Measurements from ENCODE around the gene ITPR3. TPM values are rescaled to one million over a fixed set of nuclear protein-coding genes. Genes with fewer than 3 reads are reported as not detected.

The ITPR3 gene
- total and polyA plus RNA-seq, 8 donors, result 70.8 to 147 (median 94.4) TPM

- no peak for ATAC-seq
- no peak overlapping the region for H3K27ac ChIP-seq
Measured at GRCh38 chr6:33639559-33639958, 18.4 kb downstream of the ITPR3 start.

DNA sequence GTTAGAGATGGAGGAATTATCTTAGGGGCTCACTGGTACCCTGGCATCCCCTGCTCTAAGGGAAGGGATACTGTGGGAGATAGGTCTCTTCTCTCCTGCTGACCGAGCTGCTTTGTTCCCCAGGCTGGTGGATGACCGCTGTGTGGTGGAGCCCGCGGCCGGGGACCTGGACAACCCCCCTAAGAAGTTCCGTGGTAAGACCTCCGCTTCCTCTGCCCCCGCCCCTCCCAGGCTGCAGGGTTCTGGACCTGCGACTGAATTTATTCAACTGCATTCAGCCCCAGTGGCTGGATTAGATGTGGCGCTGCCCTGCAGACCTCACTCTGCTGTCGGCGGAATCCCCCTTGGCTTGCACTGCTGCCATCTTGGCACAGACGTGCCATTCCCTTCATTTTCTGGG lies 19.2 kb downstream of the ITPR3 start:
- Histone ChIP-seq H3K9me3 (no peaks in the 10 kb centered on the region), H3K36me3 (peaks cover 0 to 24% of the 10 kb centered on the region in 2 donors), H3K27me3 (peaks cover 0 to 2% of the 10 kb centered on the region in 2 donors), H3K4me3 (no peak overlapping the region), H3K4me1 (peaks cover 4 to 16% of the 10 kb centered on the region in 2 donors), H3K27ac (no peak overlapping the region)
- intact Hi-C loops (cut with DNase I), result no loop called here
- ATAC-seq, result no peak
- TF ChIP-seq, protein P1, sequence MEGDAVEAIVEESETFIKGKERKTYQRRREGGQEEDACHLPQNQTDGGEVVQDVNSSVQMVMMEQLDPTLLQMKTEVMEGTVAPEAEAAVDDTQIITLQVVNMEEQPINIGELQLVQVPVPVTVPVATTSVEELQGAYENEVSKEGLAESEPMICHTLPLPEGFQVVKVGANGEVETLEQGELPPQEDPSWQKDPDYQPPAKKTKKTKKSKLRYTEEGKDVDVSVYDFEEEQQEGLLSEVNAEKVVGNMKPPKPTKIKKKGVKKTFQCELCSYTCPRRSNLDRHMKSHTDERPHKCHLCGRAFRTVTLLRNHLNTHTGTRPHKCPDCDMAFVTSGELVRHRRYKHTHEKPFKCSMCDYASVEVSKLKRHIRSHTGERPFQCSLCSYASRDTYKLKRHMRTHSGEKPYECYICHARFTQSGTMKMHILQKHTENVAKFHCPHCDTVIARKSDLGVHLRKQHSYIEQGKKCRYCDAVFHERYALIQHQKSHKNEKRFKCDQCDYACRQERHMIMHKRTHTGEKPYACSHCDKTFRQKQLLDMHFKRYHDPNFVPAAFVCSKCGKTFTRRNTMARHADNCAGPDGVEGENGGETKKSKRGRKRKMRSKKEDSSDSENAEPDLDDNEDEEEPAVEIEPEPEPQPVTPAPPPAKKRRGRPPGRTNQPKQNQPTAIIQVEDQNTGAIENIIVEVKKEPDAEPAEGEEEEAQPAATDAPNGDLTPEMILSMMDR (IDR thresholded peaks at IDR 0.05), result no peak
- peak in 1 of 4 donors; percentile 71 for DNase-seq

More at GRCh38 chr6:33639559-33639958, 18.4 kb downstream of the ITPR3 start:
- Histone ChIP-seq H3K4me1 (peaks cover 6 to 24% of the 10 kb centered on the region in 2 donors), H3K9me3 (no peaks in the 10 kb centered on the region), H3K4me3 (no peak overlapping the region), H3K27me3 (peaks cover 0 to 10% of the 10 kb centered on the region in 2 donors), H3K36me3 (peaks cover 0 to 24% of the 10 kb centered on the region in 2 donors)
- intact Hi-C loops (cut with DNase I), result no loop called here
- DNase-seq, result no peak
- TF ChIP-seq, protein P1 (IDR thresholded peaks at IDR 0.05), result no peak

DNA sequence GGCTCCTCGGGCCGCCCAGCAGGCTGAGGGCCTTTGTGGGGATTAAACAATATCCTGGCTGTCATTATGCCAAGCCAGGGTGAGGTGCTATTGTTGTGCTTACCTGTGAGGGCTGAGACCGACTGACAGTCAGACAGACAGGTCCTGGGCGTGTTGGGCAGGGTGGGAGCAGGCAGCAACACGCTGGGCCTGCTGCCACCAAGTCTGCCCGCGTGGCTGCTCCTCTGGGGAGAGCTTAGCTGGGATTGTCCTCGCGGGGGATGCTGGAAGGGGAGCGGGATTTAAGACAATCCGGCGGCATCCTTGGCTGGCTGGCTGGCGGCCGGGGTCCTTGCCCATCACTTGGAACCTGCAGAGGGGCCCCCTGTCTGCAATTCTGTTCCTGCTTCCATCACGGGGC lies 20.0 kb downstream of the ITPR3 start:
- Histone ChIP-seq H3K36me3 (peaks cover 0 to 29% of the 10 kb centered on the region in 2 donors), H3K9me3 (no peaks in the 10 kb centered on the region), H3K4me1 (peaks cover 4 to 11% of the 10 kb centered on the region in 2 donors), H3K4me3 (no peak overlapping the region), H3K27ac (no peak overlapping the region), H3K27me3 (no peaks in the 10 kb centered on the region)
- intact Hi-C loops (cut with DNase I), result no loop called here
- TF ChIP-seq, protein P1 (IDR thresholded peaks at IDR 0.05), result no peak
- DNase-seq, result peak in 1 of 4 donors; percentile 71
- no peak for ATAC-seq

DNA sequence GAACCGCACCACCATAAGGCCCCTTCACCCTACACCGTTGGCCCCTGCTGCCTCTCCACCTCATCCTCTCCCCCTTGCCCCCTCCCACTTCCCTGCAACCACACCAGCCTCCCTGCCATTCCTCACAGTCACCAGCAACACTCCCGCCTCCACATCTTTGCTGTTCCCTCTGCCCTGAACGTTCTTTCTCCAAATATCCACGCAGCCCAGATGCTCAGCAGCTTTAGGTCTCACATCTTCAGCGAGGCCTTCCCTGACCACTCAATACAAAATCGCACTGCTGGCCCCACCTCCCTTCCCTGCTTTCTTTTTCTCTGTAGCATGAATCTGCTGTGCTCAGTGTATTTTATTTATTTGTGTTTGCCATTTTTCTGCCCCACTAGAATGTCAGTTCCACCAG lies 20.5 kb downstream of the ITPR3 start:
- Histone ChIP-seq H3K36me3 (peaks cover 0 to 31% of the 10 kb centered on the region in 2 donors), H3K27me3 (no peaks in the 10 kb centered on the region), H3K4me3 (no peak overlapping the region), H3K9me3 (no peaks in the 10 kb centered on the region), H3K27ac (no peak overlapping the region), H3K4me1 (peaks cover 4 to 11% of the 10 kb centered on the region in 2 donors)
- no peak for ATAC-seq
- intact Hi-C loops (cut with DNase I), result no loop called here
- TF ChIP-seq, protein P1 (IDR thresholded peaks at IDR 0.05), result no peak
- no peak for DNase-seq

DNA sequence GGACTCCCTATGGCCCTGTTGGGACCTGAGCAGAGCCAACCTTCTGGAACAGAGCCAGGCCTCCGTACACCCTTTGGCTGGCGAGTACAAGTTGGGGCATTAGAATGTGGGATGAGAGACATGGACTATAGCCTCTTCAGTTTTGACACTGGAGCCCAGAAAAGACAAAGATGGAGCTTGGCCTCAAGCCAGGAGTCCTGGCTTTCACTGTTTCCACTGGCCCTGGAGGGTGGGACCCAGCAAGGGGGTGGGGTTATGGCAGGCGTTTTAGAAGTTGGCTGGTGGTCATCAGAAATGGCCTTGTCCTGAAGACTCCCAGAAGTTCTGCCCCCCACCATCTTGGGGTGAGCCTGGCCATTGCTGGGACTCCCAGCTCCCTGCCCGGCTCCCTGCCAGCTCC lies 21.8 kb downstream of the ITPR3 start:
- H3K4me3 ChIP-seq, result no peak overlapping the region
- peaks cover 0 to 44% of the 10 kb centered on the region in 2 donors for H3K36me3 ChIP-seq
- H3K9me3 ChIP-seq, result no peaks in the 10 kb centered on the region
- ATAC-seq (no peak), DNase-seq (peak in 1 of 4 donors; percentile 54)
- no peak overlapping the region for H3K27ac ChIP-seq
- peaks cover 0 to 7% of the 10 kb centered on the region in 2 donors for H3K4me1 ChIP-seq
- no peaks in the 10 kb centered on the region for H3K27me3 ChIP-seq
- TF ChIP-seq, protein P1 (IDR thresholded peaks at IDR 0.05), result no peak
- intact Hi-C loops (cut with DNase I), result no loop called here

Measured in left lung (tissue), 10 donors.